Measurements from ENCODE around the gene ZNF154. TPM values are rescaled to one million over a fixed set of nuclear protein-coding genes. Genes with fewer than 3 reads are reported as not detected.

Gene ZNF154
- total and polyA plus RNA-seq, 2 experiments from 2014 or later, result 11.1 to 20.1 TPM

DNA sequence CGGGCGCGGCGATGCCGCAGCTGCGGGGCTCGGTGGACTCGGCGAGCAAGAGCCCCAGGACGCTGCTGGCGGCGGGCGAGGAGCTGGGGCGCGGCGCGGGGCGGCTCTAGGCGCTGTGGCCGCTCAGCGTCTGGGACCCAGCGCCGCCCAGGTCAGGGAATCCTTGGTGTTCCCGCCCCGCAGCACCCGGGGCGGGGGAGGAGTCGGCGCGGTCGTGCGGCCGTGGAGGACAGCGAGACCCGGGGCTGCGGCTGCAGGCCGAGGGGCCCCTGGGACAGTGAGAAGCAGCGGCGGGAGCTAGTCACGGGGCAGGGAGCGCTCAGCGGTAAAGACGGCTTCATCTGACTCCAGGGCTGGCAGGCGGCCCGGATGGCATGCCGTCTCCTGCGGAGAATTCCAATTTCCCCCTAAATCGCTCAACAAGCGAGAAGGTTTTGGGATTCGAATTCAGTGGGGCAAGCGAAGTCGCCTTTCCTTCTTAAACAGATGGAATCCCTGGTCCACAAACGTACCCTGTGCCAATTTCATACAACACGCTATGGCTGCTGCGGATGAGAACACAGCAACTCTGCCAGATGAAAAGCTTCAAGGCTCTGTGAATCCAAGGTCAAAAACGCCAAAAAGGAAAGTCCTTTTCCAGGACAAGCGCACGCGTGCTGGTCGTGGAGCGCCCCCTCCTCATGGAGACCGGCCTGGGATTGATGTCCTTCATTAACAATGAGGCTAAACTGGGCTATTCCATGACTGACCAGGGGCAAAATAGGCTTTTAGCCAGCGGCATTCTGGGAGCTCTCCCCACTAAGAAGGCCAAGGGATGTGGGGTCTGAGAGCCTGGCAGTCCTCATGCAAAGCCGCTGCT lies 44.5 kb downstream of the ZNF154 start:
- Histone ChIP-seq H3K36me3 (no peaks in the 10 kb centered on the region), H3K27me3 (peaks cover 28% of the 10 kb centered on the region), H3K4me1 (ENCODE audit: low read depth) (no peaks in the 10 kb centered on the region), H3K9me3 (ENCODE audit: low read depth) (no peaks in the 10 kb centered on the region), H3K27ac (peak overlapping the region; percentile 44), H3K4me3 (peak overlapping the region; percentile 42)
- TF ChIP-seq, protein P1, sequence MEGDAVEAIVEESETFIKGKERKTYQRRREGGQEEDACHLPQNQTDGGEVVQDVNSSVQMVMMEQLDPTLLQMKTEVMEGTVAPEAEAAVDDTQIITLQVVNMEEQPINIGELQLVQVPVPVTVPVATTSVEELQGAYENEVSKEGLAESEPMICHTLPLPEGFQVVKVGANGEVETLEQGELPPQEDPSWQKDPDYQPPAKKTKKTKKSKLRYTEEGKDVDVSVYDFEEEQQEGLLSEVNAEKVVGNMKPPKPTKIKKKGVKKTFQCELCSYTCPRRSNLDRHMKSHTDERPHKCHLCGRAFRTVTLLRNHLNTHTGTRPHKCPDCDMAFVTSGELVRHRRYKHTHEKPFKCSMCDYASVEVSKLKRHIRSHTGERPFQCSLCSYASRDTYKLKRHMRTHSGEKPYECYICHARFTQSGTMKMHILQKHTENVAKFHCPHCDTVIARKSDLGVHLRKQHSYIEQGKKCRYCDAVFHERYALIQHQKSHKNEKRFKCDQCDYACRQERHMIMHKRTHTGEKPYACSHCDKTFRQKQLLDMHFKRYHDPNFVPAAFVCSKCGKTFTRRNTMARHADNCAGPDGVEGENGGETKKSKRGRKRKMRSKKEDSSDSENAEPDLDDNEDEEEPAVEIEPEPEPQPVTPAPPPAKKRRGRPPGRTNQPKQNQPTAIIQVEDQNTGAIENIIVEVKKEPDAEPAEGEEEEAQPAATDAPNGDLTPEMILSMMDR (IDR thresholded peaks at IDR 0.05; ENCODE audit: low read depth, low read length), result no peak
- DNase-seq (ENCODE audit: low read depth in 1 of 2, low spot score in 1 of 2), result peak; percentile 76 to 88

DNA sequence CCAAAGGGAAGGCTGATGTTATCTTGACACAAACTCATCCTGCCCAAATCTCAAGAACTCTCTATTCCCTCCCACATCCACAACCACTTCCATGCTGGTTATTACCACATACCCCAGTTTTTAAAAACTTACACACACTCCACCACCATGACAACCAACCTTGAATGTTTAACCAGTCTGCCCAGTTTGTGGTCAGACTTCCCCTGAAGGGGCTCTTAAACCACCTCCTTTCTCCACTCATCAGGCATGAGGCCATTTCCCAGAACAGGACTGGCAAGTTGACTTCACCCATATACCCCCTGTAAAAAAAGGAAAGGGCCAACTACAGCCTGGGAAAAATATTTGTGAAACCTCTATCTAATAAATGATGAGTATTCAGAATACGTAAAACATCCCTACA lies 52.7 kb downstream of the ZNF154 start:
- no peaks in the 10 kb centered on the region for H3K36me3 ChIP-seq
- H3K9me3 ChIP-seq (ENCODE audit: low read depth), result no peaks in the 10 kb centered on the region
- TF ChIP-seq, protein P1 (IDR thresholded peaks at IDR 0.05; ENCODE audit: low read depth, low read length), result no peak
- H3K27me3 ChIP-seq, result peaks cover 45% of the 10 kb centered on the region
- no peaks in the 10 kb centered on the region for H3K4me1 ChIP-seq (ENCODE audit: low read depth)
- no peak overlapping the region for H3K27ac ChIP-seq
- H3K4me3 ChIP-seq, result no peak overlapping the region
- DNase-seq (ENCODE audit: low read depth in 1 of 2, low spot score in 1 of 2), result no peak

DNA sequence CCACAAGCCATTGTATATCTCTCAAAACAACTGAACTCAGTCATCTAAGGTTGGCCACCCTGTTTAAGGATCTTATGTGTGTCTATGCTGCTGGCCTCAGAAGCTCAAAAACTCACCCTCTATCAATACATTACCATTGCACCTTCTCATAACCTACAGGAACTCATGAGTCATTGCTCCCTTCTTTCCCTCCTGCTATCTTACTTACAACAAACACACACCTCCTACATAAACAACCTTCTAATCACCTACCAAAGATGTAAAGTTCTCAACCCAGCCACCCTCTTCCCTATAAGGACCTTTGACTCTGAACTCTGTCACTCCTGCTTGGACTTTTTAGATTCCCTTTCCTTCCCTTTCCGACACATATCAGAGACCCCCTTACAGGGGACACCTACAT lies 53.6 kb downstream of the ZNF154 start:
- Histone ChIP-seq H3K4me3 (no peak overlapping the region), H3K36me3 (no peaks in the 10 kb centered on the region), H3K27ac (no peak overlapping the region), H3K4me1 (ENCODE audit: low read depth) (no peaks in the 10 kb centered on the region), H3K9me3 (ENCODE audit: low read depth) (no peaks in the 10 kb centered on the region), H3K27me3 (peaks cover 36% of the 10 kb centered on the region)
- no peak for DNase-seq (ENCODE audit: low read depth in 1 of 2, low spot score in 1 of 2)
- TF ChIP-seq, protein P1 (IDR thresholded peaks at IDR 0.05; ENCODE audit: low read depth, low read length), result no peak

DNA sequence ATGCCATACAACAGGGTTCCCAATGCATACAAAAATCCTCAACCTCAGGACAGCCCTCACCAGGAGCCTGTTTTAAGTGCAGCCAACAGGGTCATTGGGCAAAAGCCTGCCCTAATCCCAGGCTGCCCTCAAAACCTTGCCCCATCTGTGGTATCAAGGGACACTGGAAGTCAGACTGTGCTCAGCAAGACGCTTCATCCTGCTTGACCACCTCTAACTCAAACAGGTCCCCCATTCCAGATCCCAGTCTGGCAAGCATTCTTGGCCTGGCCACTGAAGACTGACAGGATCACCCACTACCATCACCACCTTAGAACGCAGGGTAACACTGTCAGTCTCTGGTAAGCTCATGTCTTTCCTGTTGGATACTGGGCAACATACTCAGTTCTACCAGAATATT lies 55.3 kb downstream of the ZNF154 start:
- no peak for DNase-seq (ENCODE audit: low read depth in 1 of 2, low spot score in 1 of 2)
- H3K4me3 ChIP-seq, result no peak overlapping the region
- H3K27ac ChIP-seq, result no peak overlapping the region
- TF ChIP-seq, protein P1 (IDR thresholded peaks at IDR 0.05; ENCODE audit: low read depth, low read length), result no peak
- no peaks in the 10 kb centered on the region for H3K9me3 ChIP-seq (ENCODE audit: low read depth)
- H3K36me3 ChIP-seq, result no peaks in the 10 kb centered on the region
- H3K27me3 ChIP-seq, result peaks cover 19% of the 10 kb centered on the region
- no peaks in the 10 kb centered on the region for H3K4me1 ChIP-seq (ENCODE audit: low read depth)

DNA sequence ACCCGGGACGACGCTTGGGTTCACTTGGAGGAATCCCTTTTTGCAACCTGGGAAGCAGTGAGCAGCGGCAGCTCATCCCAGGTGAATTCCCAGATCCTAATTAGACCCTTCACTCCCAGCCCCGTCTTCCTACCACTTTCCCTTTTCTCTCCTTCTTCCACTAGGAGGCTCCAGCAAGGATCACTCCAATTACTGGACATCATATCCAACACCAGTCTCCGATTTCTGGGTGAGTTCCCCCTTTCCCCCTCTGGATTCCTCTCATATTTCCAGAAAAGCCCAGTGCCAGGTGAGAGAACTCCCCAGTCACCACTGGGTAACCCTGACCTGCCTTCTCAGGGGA lies 57.4 kb downstream of the ZNF154 start:
- Histone ChIP-seq H3K27me3 (peaks cover 9% of the 10 kb centered on the region), H3K36me3 (no peaks in the 10 kb centered on the region), H3K4me1 (ENCODE audit: low read depth) (no peaks in the 10 kb centered on the region), H3K27ac (no peak overlapping the region), H3K9me3 (ENCODE audit: low read depth) (no peaks in the 10 kb centered on the region), H3K4me3 (no peak overlapping the region)
- no peak for DNase-seq (ENCODE audit: low read depth in 1 of 2, low spot score in 1 of 2)
- TF ChIP-seq, protein P1 (IDR thresholded peaks at IDR 0.05; ENCODE audit: low read depth, low read length), result no peak
